ENCODE results near the gene SLC25A38. TPM values are rescaled to one million over a fixed set of nuclear protein-coding genes. Genes with fewer than 3 reads are reported as not detected.
"Not testable (repeated sequence)": the region's sequence is repeated elsewhere in the genome, so short reads cannot be mapped to it uniquely, and the experiment has no call there.

The SLC25A38 gene
- total RNA-seq, 1 donor from 2014 or later: 21.0 TPM

- H3K27ac ChIP-seq (replicated peaks): peak overlapping the region; percentile 57
- H3K9me3 ChIP-seq (replicated peaks): no peaks in the 10 kb centered on the region
- no peak for TF ChIP-seq CTCF (IDR thresholded peaks at IDR 0.05; ENCODE audit: borderline replicate concordance)
- intact Hi-C loops (cut with micrococcal nuclease): no loop called here
- peaks cover 34% of the 10 kb centered on the region for H3K4me1 ChIP-seq
- DNase-seq: no peak
- H3K4me3 ChIP-seq: no peak overlapping the region
- no peaks in the 10 kb centered on the region for H3K27me3 ChIP-seq (ENCODE audit: low read depth)
- peaks cover 49% of the 10 kb centered on the region for H3K36me3 ChIP-seq
These were observed 31.3 kb downstream of the SLC25A38 start for GRCh38 chr3:39414421-39414907.

GRCh38 chr3:39415302-39415701, 32.1 kb downstream of the SLC25A38 start:
- DNase-seq; H3K27me3 ChIP-seq (ENCODE audit: low read depth); intact Hi-C loops (cut with micrococcal nuclease); H3K4me3 ChIP-seq; H3K9me3 ChIP-seq (replicated peaks): not testable (repeated sequence)
- Histone ChIP-seq H3K4me1 (peaks cover 27% of the 10 kb centered on the region), H3K27ac (replicated peaks) (peak overlapping the region; percentile 57), H3K36me3 (peaks cover 41% of the 10 kb centered on the region)

DNA sequence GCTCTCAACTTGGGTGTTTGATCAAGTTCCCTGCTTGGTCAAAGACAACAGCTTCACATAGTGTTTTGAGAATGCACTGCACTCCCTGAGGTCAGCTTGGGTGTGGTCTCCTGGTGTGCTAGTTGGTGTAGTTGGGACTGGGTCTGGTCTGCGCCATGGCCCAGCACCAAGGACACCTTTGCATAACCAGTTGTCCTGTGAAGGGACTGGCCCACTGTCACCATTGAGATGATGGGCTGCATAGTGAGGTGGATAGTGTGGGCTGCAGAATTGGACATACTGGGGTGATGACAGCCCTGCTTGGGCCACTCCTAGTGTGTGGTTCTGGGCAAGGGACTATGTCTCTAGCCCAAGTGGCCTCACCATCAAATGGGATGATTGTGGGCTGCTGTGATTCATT, 32.8 kb downstream of the SLC25A38 start:
- peaks cover 34% of the 10 kb centered on the region for H3K36me3 ChIP-seq
- no peaks in the 10 kb centered on the region for H3K27me3 ChIP-seq (ENCODE audit: low read depth)
- DNase-seq: no peak
- no peak overlapping the region for H3K4me3 ChIP-seq
- intact Hi-C loops (cut with micrococcal nuclease): no loop called here
- H3K27ac ChIP-seq (replicated peaks): no peak overlapping the region
- H3K4me1 ChIP-seq: peaks cover 21% of the 10 kb centered on the region
- no peak for TF ChIP-seq CTCF (IDR thresholded peaks at IDR 0.05; ENCODE audit: borderline replicate concordance)
- H3K9me3 ChIP-seq (replicated peaks): no peaks in the 10 kb centered on the region

- peaks cover 24% of the 10 kb centered on the region for H3K36me3 ChIP-seq
- not testable (repeated sequence) for H3K27me3 ChIP-seq (ENCODE audit: low read depth); H3K9me3 ChIP-seq (replicated peaks); H3K4me3 ChIP-seq; DNase-seq; H3K27ac ChIP-seq (replicated peaks)
- intact Hi-C loops (cut with micrococcal nuclease): loop anchor here (1.0 kb wide), 1 partner anchor 81 kb away; no protein-coding TSS in a partner anchor
- peaks cover 16% of the 10 kb centered on the region for H3K4me1 ChIP-seq
These were observed 33.8 kb downstream of the SLC25A38 start for GRCh38 chr3:39416998-39417397.

DNA sequence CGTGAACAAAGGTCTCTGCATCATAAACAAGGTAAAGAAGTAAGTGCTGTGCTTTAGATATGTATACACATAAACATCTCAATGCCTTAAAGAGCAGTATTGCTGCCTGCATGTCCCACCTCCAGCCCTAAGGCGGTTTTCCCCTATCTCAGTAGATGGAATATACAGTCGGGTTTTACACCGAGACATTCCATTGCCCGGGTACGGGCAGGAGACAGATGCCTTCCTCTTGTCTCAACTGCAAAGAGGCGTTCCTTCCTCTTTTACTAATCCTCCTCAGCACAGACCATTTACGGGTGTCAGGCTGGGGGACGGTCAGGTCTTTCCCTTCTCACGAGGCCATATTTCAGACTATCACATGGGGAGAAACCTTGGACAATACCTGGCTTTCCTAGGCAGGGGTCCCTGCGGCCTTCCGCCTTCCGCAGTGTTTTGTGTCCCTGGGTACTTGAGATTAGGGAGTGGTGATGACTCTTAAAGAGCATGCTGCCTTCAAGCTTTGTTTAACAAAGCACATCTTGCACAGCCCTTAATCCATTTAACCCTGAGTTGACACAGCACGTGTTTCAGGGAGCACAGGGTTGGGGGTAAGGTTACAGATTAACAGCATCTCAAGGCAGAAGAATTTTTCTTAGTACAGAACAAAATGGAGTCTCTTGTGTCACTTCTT, 35.5 kb downstream of the SLC25A38 start:
- H3K4me3 ChIP-seq; H3K9me3 ChIP-seq (replicated peaks); H3K27me3 ChIP-seq (ENCODE audit: low read depth); intact Hi-C loops (cut with micrococcal nuclease); DNase-seq; H3K27ac ChIP-seq (replicated peaks); H3K36me3 ChIP-seq: not testable (repeated sequence)
- H3K4me1 ChIP-seq: peaks cover 14% of the 10 kb centered on the region

DNA sequence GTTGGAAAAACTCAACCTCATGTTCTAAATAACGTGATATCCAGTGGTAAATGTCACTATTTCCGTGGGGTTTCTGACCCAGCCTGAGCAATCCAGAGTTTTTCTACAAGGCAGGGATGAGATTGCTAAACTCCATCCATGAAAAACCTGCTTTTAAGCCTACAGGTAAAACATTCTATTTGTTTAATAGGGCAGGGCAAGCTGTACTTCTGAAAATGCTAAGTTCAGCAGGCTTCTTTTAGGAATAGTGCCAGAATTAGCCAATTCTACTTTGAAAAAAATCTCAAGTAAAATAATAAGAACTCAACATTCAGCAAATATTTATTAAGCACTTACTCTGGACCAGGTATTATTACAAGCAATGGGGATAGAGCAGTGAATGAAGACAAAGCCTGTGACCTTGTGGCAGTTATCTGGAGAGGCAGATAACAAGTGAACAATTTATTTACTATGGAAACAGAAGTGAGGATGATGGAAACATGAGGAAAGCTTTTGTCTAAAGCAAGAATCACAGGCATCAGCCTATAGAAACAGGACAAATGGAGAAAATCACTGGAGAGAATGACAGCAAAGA, 36.7 kb downstream of the SLC25A38 start:
- H3K4me1 ChIP-seq: peaks cover 2% of the 10 kb centered on the region
- H3K27ac ChIP-seq (replicated peaks): no peak overlapping the region
- H3K9me3 ChIP-seq (replicated peaks): no peaks in the 10 kb centered on the region
- DNase-seq: no peak
- H3K36me3 ChIP-seq: no peaks in the 10 kb centered on the region
- intact Hi-C loops (cut with micrococcal nuclease): no loop called here
- no peak for TF ChIP-seq CTCF (IDR thresholded peaks at IDR 0.05; ENCODE audit: borderline replicate concordance)
- no peaks in the 10 kb centered on the region for H3K27me3 ChIP-seq (ENCODE audit: low read depth)
- no peak overlapping the region for H3K4me3 ChIP-seq

DNA sequence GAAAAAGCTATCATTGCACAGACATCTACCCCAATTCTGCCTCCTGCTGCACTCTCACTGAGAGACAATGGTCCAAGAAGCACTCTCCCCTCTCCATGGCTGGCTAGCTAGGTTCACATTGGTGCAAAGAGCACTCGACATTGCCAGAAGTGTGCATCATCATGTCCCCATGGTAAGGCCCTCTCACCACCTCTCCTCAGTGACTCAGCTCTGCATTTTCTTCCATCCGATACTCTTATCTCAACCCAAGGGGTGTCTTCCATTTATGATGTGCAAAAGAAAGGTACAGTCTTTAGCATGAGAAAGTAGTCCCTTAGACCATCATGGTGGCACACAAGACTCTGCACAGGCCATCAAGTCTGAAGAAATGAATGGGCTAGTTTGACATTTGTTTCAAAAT, 37.4 kb downstream of the SLC25A38 start:
- Histone ChIP-seq H3K4me1 (no peaks in the 10 kb centered on the region), H3K9me3 (replicated peaks) (no peaks in the 10 kb centered on the region), H3K27me3 (ENCODE audit: low read depth) (no peaks in the 10 kb centered on the region), H3K4me3 (no peak overlapping the region), H3K36me3 (no peaks in the 10 kb centered on the region), H3K27ac (replicated peaks) (no peak overlapping the region)
- intact Hi-C loops (cut with micrococcal nuclease): no loop called here
- TF ChIP-seq CTCF (IDR thresholded peaks at IDR 0.05; ENCODE audit: borderline replicate concordance): no peak
- no peak for DNase-seq
